ENCODE measurements around the gene WASF3. TPM values are rescaled to one million over a fixed set of nuclear protein-coding genes. Genes with fewer than 3 reads are reported as not detected.

The WASF3 gene, protein sequence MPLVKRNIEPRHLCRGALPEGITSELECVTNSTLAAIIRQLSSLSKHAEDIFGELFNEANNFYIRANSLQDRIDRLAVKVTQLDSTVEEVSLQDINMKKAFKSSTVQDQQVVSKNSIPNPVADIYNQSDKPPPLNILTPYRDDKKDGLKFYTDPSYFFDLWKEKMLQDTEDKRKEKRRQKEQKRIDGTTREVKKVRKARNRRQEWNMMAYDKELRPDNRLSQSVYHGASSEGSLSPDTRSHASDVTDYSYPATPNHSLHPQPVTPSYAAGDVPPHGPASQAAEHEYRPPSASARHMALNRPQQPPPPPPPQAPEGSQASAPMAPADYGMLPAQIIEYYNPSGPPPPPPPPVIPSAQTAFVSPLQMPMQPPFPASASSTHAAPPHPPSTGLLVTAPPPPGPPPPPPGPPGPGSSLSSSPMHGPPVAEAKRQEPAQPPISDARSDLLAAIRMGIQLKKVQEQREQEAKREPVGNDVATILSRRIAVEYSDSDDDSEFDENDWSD
- polyA plus RNA-seq (2013, experiment 1 of 2; ENCODE audit: insufficient read length), result 9.7 TPM
- polyA plus RNA-seq (2013, experiment 2 of 2; ENCODE audit: insufficient read length), result 10.5 TPM

- DNase-seq, result peak; percentile 96
These were observed at the start of gene WASF3 for GRCh38 chr13:26557393-26558073. WASF3 (plus strand) TSS chr13:26557683; CDS start chr13:26642271, 84,588 bp downstream.

GRCh38 chr13:26508885-26509284, 48.6 kb upstream of the WASF3 start:
- peak; percentile 72 for DNase-seq

GRCh38 chr13:26509491-26509890, 48.0 kb upstream of the WASF3 start:
- DNase-seq, result no peak

DNA sequence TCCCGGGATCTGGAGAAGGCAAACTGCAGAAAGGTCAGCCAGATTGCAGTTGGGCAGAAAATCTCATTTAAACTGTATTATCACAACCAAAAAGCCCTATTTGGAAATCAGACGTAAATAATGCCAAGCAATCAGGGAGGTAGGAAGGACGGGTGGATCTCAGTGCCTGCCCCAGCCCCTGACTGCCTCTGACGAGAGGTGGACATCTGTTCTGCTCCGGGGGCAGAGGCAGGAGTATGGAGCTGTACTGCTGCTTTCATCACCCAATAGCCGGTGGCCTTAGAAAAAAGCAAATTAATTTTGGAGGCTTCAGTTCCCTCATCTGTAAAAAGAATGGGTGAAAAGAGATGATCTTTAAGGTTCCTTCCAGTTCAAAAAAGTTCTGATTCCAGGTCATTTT, 43.6 kb upstream of the WASF3 start:
- no peak for DNase-seq

DNA sequence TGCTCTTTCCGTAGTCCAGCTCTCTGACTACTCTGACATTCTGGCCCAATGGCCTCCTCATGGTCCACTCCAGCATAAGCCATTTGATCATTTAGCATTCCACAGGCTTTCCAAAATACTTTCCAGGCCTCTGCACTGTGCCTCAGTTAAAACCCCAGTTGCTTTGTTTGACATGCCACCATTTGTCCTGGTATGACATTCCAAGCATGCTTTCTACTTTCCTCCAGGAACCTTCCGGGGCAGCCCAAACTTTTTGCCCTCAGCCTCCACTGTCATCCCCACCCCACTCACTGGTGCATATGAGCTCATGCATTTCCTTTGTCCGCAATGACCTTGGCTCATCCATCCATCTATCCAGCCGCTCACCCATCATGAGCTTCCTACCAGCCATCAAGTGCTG, 41.8 kb upstream of the WASF3 start:
- no peak for DNase-seq

DNA sequence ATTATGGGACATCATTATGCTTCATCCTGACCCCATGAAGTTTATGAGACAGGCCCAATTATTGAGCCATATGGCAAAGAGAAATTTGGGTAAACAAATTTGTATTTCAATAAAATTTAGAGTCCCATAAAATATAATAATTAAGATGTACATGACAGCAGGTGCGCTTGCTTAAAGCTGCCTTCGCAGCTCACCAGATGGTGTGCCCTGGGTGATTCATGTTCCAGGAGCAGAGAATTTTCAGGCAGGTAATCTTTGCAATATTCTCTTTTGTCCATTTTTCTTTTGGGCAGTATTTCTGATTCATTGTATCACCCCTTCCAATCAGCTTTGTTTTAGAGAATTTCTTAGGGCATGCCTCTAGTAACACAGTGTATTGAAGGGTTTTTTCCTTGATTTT, 39.5 kb upstream of the WASF3 start:
- no peak for DNase-seq

DNA sequence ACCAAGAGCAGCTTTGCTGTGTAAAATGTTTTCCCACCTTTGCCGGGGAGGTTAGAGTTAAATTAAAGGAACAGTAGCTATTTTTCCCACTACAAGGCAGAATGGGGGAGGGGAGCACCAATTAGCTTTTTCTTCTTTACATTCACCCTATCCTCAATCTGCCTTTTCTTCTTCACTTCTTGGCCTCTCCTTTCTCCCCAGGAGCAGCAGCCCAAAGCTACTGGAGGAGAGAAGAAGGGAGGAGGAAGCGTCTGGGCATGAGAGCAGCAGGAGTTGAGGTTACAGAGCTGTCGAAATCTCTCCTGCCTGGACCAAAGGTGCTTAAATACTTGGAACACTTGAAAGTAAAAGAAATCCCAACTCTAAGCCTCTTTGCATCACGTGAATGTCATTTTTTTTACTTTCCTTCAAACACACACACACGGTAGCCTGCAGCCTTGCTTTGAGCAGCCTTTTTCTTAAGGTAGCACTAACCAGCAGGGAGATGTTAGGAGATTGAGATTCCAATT, 39.0 kb upstream of the WASF3 start:
- no peak for DNase-seq

GRCh38 chr13:26522571-26522970, 34.9 kb upstream of the WASF3 start:
- no peak for DNase-seq

DNA sequence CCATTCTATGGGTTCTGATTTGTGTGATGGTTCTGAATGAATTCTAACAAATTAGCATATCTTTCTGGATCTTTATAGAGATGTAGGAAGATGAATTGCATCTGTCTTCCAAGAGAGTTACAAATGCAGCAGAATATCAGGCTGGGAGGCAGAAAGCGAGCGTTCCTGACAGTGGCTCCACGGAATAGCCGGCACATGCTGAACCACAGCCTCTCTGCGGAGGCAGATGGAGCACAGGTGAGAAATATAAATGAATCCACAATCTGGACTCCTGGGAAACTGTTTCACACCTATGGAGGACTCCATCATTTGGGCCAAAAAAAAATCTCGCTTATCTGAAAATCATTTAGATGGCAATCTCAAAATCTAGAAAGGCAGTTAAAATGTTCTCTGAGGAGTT, 34.5 kb upstream of the WASF3 start:
- DNase-seq, result no peak

- DNase-seq, result no peak
These were observed 32.0 kb upstream of the WASF3 start for GRCh38 chr13:26525528-26525927.

GRCh38 chr13:26526702-26527216, 30.7 kb upstream of the WASF3 start:
- no peak for DNase-seq

DNA sequence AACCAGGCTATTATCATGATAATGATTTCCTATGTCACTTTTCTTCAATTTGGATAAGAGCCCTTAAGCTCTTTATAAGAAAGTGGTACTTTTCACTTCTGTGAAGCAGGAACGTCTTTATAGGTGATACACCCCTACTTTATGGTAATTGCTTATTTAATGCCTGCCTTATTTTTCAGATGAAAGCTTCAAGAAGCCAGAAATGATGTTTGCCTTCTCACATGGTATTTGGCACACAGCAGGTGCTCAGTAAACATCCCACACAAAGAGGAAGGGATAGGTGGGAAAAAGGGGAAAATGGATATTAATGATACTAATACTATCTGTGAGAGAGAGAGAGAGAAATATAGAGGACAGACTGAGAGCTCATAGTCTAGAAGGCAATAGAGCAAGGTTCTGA, 29.0 kb upstream of the WASF3 start:
- DNase-seq, result no peak

DNA sequence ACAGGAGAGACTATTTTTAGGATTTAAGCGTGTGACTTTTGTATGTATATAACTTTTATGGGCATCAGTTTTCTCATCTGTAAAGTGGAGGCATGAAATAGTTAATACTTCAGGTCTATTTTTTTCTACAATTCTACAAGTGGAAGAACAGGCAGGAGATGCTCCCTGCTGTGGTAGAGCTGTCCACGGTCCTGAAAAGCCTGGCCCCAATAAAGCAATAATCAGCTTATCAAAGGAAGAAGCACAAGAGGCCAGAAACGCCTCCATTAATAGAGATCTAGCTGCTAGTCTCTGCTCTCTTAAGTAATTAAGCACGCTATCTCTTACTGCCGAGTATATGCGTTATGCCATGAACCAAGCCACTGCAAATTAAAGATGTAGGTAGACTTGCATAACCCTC, 28.0 kb upstream of the WASF3 start:
- DNase-seq, result peak; percentile 65

DNA sequence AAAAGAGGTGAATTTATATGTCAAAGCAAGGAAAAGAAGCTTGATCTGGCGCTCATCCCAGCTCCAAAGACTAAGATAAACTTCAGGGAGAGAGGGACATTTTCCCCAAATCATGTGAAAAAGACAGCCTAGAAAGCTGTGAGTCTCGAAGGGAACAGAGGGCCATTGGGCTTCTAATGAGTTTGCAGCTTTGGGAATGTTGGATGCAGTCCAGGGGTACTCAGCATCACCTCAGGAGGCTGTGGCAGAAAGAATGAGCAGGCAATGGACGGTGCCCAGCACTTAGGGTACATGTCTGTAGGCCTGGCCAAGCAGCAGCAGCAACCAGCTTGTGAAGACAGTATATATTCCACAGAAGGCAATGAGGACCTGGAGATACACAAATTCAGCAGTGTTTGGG, 25.7 kb upstream of the WASF3 start:
- DNase-seq, result no peak

DNA sequence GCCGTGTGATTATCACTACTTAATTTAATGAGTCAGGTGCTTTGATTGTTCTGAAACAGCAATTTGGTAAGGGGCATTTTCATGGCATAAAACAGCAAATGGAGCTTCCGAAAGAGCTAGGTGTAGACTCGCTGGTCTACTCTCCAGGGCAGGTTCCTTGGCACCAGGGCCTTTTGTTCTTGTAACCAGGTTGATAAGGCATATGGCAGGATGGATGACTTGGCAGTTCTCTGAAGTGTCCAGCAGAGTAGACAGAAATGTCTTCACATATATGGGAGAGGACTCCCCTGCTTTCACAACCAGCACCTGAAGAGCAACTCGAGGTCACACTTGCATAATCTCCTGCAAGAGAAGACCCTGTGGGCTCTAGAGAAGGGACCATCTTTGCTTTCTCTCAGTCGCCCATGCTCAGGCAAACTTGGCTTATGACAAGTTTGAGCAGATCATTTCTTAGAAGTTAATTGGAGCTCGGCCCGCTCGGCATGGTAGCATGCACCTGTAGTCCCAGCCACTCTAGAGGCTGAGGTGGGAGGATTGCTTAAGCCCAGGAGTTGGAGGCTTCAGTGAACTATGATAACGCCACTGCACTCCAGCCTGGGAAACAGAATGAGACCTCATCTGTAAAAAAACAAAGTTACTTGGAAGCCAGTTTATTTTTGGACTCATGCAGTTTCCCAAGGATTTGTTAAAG, 23.3 kb upstream of the WASF3 start:
- no peak for DNase-seq

DNA sequence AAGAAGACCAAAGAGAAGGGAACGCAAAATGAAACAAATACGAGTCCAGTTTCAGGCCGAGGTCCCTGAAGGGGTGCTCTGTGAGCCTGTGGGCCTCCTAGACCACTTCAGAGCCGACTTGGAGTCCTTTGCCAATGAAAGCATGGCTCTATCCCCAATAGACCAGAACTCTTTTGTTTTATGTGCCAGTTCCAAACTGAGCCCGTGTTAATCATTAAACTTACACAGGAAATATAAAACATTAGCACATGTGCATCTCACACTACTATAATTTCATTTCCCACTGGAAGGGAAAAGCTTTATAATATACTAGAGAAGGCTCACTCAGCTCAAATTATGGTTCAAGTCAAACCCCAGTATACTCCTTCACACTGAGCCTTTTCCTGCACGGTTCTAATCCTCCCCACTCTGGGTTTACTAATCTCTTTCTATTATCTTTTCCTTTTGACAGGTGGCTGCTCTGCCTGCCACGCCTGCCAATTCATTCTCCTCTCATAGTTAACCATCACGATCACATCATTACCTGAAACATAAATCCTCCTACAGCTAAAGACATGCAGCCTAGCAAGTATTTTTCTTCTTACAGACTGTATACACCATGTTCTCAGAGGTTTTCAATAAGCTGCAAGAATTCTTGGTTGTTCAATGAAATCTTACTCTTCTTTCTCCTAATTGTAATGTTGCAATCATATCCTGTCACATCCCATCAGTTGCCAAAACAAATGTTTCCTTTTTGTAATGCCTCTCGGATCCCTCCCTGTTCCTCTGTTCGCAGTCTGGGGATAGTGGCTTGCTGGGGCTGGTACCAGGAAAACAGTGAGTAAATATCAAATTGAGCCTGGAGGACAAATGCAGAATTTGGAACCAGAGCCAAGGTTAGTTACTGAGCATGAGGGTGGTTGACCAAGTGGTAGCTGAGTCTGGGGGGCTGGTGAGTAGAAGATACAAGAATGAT, 18.8 kb upstream of the WASF3 start:
- DNase-seq, result no peak

GRCh38 chr13:26539738-26540292, 17.7 kb upstream of the WASF3 start:
- DNase-seq, result no peak

DNA sequence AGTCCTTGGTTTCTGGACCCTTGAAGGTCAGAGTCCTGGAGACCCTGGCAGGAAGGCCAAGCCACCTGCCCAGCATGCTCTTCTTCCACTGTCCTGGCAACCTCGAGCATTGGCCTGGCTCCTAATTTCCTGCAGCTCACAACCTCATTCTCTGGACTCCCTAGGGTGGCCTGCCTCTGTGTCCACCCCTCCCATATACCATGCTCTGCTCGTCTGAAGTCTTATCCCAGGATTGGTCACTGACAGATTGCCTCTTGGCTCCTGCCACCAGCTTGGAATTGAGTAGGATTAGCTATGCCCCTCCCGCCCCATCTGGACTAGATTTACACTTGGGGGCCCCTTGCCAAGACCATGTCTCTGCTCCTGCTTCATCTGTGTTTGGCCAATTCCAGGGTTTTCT, 17.1 kb upstream of the WASF3 start:
- no peak for DNase-seq

GRCh38 chr13:26541041-26541440, 16.4 kb upstream of the WASF3 start:
- no peak for DNase-seq

DNA sequence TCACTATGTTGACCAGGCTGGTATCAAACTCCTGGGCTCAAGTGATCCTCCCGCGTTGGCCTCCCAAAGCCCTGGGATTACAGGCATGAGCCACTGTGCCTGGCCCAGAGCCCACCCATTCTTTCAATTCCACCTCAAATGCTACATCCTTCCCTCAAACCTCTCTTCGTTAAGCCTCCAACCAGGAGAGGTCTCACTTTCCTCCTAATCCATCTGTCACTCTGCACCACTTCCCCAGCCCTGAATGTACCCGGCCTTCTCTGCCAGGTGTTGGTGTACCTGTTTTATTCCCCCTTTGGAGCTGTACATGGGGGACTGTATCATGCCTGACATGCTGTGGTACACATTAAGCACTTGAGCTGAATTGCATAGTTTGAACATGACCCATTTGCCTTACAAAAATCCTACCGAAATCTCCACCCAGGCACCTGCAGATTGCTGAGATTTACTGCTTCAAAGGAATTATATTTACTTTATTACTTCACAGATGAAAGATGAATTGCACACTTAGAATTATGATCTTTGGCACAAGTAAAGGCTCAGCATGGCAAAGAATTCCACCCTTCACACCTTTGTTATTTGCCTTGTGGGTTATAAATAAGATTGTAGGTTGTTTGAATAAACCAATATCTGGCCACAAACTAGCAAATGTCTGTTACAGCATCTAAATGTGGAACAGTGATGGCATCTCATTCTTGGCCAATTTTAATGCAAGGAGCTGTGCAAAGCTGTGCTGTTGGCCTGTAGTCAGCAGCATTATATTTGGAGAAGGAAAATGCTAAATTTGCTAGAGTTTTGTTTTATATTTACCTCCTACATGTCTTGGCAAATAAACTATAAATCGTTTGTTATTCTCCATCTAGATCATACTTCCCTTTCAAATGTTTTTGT, 15.6 kb upstream of the WASF3 start:
- DNase-seq, result no peak
